Spleen (tissue), 11 donors: ENCODE measurements around the gene DNAI7. TPM values are rescaled to one million over a fixed set of nuclear protein-coding genes. Genes with fewer than 3 reads are reported as not detected.

Source experiments
- DNase-seq: peaks from one replicate; pipeline ENCODE4 v3.0.0-alpha.2; 2020
- H3K27ac ChIP-seq, 8 donors: fragments of 200-600 bp; sonication (generic) in 7 of 8; 1 replicate in 4 of 8; 2 replicates in 4 of 8; pipeline versions ENCODE4 v1.5.0 to v1.8.0; 2016 to 2021; ENCODE audit warnings: inconsistent platforms in 4 of 8, mild to moderate bottlenecking in 4 of 8, moderate library complexity in 1 of 8
- H3K27me3 ChIP-seq, 7 donors: fragments of 200-600 bp; sonication (generic) in 6 of 7; replicated peaks in 1 of 7; 1 replicate in 4 of 7; 2 replicates in 3 of 7; pipeline versions ENCODE4 v1.5.0 to v1.8.0; 2016 to 2021; ENCODE audit warnings: inconsistent platforms in 3 of 7, mild to moderate bottlenecking in 1 of 7
- H3K36me3 ChIP-seq, 6 donors: fragments of 200-600 bp; sonication (generic) in 5 of 6; 1 replicate in 4 of 6; 2 replicates in 2 of 6; pipeline versions ENCODE4 v1.5.0 to v1.8.0; 2016 to 2021; ENCODE audit warnings: inconsistent platforms in 2 of 6
- H3K4me1 ChIP-seq, 6 donors: fragments of 200-600 bp; sonication (generic) in 5 of 6; 1 replicate in 3 of 6; 2 replicates in 3 of 6; pipeline versions ENCODE4 v1.5.0 to v1.8.0; 2016 to 2021; ENCODE audit warnings: inconsistent platforms in 3 of 6
- H3K4me3 ChIP-seq, 8 donors: fragments of 200-600 bp; sonication (generic) in 7 of 8; 1 replicate in 4 of 8; 2 replicates in 4 of 8; pipeline versions ENCODE4 v1.5.0 to v1.8.0; 2016 to 2021; ENCODE audit warnings: inconsistent platforms in 4 of 8, mild to moderate bottlenecking in 4 of 8, moderate library complexity in 2 of 8
- H3K9me3 ChIP-seq, 8 donors: fragments of 200-600 bp; sonication (generic) in 7 of 8; 1 replicate in 4 of 8; 2 replicates in 4 of 8; pipeline versions ENCODE4 v1.5.0 to v1.8.0; 2016 to 2021; ENCODE audit warnings: inconsistent platforms in 4 of 8
- CTCF ChIP-seq, 11 experiments: fragments of 200-600 bp in 7 of 11; fragments of 450-650 bp in 4 of 11; sonication (generic) in 4 of 11; IDR thresholded peaks in 8 of 11; conservative IDR thresholded peaks in 3 of 11; 1 replicate in 7 of 11; 2 replicates in 4 of 11; pipeline versions ENCODE4 v1.4.0 to v1.8.0; 2016 to 2021; ENCODE audit warnings: antibody characterized with exemption in 11 of 11, inconsistent platforms in 4 of 11, mild to moderate bottlenecking in 1 of 11
- POLR2A ChIP-seq, 3 donors: fragments of 450-650 bp; IDR thresholded peaks; one replicate each; pipeline ENCODE4 v1.5.1; 2017; ENCODE audit warnings: antibody characterized with exemption in 3 of 3, mild to moderate bottlenecking in 1 of 3
- POLR2AphosphoS5 ChIP-seq, 3 donors: sonication (generic); formaldehyde crosslinking; IDR thresholded peaks; one replicate each; pipeline ENCODE4 v1.5.1; 2017; ENCODE audit warnings: antibody characterized with exemption in 3 of 3
- WGBS, 5 donors: extraction: QIAGEN DNeasy Blood & Tissue Kit in 3 of 5; methylation state at CpG; one replicate each; pipeline versions ENCODE4 v1.1.5 to v1.1.7; 2013 to 2018; 5-methylcytosine and 5-hydroxymethylcytosine counted together
- intact Hi-C: fragments of 100-400 bp; cut with DNase I; formaldehyde crosslinking; loops from one replicate; pipeline ENCODE4 v1.15.0; 2023; ENCODE audit warnings: low total_unique reads
- polyA plus RNA-seq, 3 donors: library from polyadenylated mRNA; stranded (reverse); fragments of 200-250 nt; gene quantifications; one replicate each; pipeline ENCODE4 v1.2.1, GENCODE V29; 2013
- total RNA-seq, 7 donors: library from RNA; depleted of rRNA in 3 of 7; stranded (reverse); fragments of >200 nt in 3 of 7; fragmentation: NEBNext Ultra II Directional in 4 of 7; extraction: Animal tissue kit (Norgen Biotek cat#: 25700) in 4 of 7; gene quantifications; one replicate each; pipeline versions ENCODE4 v1.1.0 to v1.2.1, GENCODE V29; 2016 to 2021
- donor health status: healthy with polysubstance abuse.
- donor health status: DM: no; HTN: no; CAD: no; lungs with moderate emphysema.
- donor health status: DM: no; HTN: no; CAD: no.
- donor health status: Bipolar disorder and iron deficiency.
- donor health status: healthy.
- donor health status: DM: no; HTN: no; CAD: no.
- donor health status: DM: yes; HTN: yes; CAD: no.

DNAI7 gene
- total and polyA plus RNA-seq, 10 donors: 0.03 to 0.28 (median 0.12) TPM; not detected in 6

GRCh38 chr12:25079393-25079792 lies 115.6 kb downstream of the DNAI7 start:
- peaks cover 0 to 34% (median 3%) of the 10 kb centered on the region in 6 donors for H3K4me1 ChIP-seq
- WGBS, 5 donors: 93 to 97% (median 95%) methylated on average over 5 of the region's 5 CpGs
- H3K36me3 ChIP-seq: peaks cover 0 to 60% (median 46%) of the 10 kb centered on the region in 6 donors
- intact Hi-C loops: no loop called here
- no peaks in the 10 kb centered on the region for H3K9me3 ChIP-seq
- DNase-seq: no peak
- TF ChIP-seq POLR2A (IDR thresholded peaks at IDR 0.05): no peak
- TF ChIP-seq POLR2AphosphoS5 (IDR thresholded peaks at IDR 0.05): no peak
- TF ChIP-seq CTCF (IDR thresholded peaks at IDR 0.05 in 8 of 11, conservative IDR thresholded peaks at IDR 0.05 in 3 of 11): no peak
- H3K4me3 ChIP-seq: no peak overlapping the region
- no peak overlapping the region for H3K27ac ChIP-seq
- no peaks in the 10 kb centered on the region for H3K27me3 ChIP-seq

- Histone ChIP-seq H3K27me3 (no peaks in the 10 kb centered on the region), H3K4me3 (no peak overlapping the region), H3K4me1 (peaks cover 0 to 79% (median 36%) of the 10 kb centered on the region in 6 donors), H3K36me3 (peaks cover 0 to 45% (median 16%) of the 10 kb centered on the region in 6 donors), H3K27ac (no peak overlapping the region), H3K9me3 (no peaks in the 10 kb centered on the region)
- WGBS, 5 donors: 28 to 38% (median 34%) methylated on average over 2 of the region's 2 CpGs
- intact Hi-C loops: no loop called here
- no peak for TF ChIP-seq CTCF (IDR thresholded peaks at IDR 0.05 in 8 of 11, conservative IDR thresholded peaks at IDR 0.05 in 3 of 11)
- TF ChIP-seq POLR2AphosphoS5 (IDR thresholded peaks at IDR 0.05): no peak
- TF ChIP-seq POLR2A (IDR thresholded peaks at IDR 0.05): no peak
- no peak for DNase-seq
Measured at GRCh38 chr12:25074954-25075353, 120.0 kb downstream of the DNAI7 start.

- no peak for DNase-seq
- Histone ChIP-seq H3K9me3 (no peaks in the 10 kb centered on the region), H3K36me3 (peaks cover 0 to 45% (median 15%) of the 10 kb centered on the region in 6 donors), H3K4me1 (peaks cover 0 to 87% (median 39%) of the 10 kb centered on the region in 6 donors), H3K27ac (peak overlapping the region in 1 of 8 donors; percentile 73), H3K4me3 (no peak overlapping the region), H3K27me3 (no peaks in the 10 kb centered on the region)
- no peak for TF ChIP-seq CTCF (IDR thresholded peaks at IDR 0.05 in 8 of 11, conservative IDR thresholded peaks at IDR 0.05 in 3 of 11)
- no peak for TF ChIP-seq POLR2AphosphoS5 (IDR thresholded peaks at IDR 0.05)
- no peak for TF ChIP-seq POLR2A (IDR thresholded peaks at IDR 0.05)
- 63 to 87% (median 80%) methylated on average over 3 of the region's 3 CpGs for WGBS, 5 donors
- intact Hi-C loops: no loop called here
Measured at GRCh38 chr12:25074113-25074512, 120.8 kb downstream of the DNAI7 start.

GRCh38 chr12:25072906-25073650 lies 121.9 kb downstream of the DNAI7 start:
- no peaks in the 10 kb centered on the region for H3K9me3 ChIP-seq
- H3K27ac ChIP-seq: peak overlapping the region in 5 of 8 donors; percentile 24 to 73 (median 29)
- no peaks in the 10 kb centered on the region for H3K27me3 ChIP-seq
- H3K4me1 ChIP-seq: peaks cover 0 to 90% (median 42%) of the 10 kb centered on the region in 6 donors
- TF ChIP-seq POLR2AphosphoS5 (IDR thresholded peaks at IDR 0.05): no peak
- TF ChIP-seq CTCF (IDR thresholded peaks at IDR 0.05 in 8 of 11, conservative IDR thresholded peaks at IDR 0.05 in 3 of 11): no peak
- TF ChIP-seq POLR2A (IDR thresholded peaks at IDR 0.05): no peak
- peaks cover 0 to 51% (median 22%) of the 10 kb centered on the region in 6 donors for H3K36me3 ChIP-seq
- intact Hi-C loops: no loop called here
- H3K4me3 ChIP-seq: no peak overlapping the region
- DNase-seq: no peak
- 54 to 64% (median 55%) methylated on average over 4 of the region's 4 CpGs for WGBS, 5 donors
